EL (cell line): Measurements from ENCODE around the gene KRAS.

Experiments used
- DNase-seq: peaks from one replicate; pipeline ENCODE4 v3.0.0-alpha.2; 2016

The KRAS gene

DNA sequence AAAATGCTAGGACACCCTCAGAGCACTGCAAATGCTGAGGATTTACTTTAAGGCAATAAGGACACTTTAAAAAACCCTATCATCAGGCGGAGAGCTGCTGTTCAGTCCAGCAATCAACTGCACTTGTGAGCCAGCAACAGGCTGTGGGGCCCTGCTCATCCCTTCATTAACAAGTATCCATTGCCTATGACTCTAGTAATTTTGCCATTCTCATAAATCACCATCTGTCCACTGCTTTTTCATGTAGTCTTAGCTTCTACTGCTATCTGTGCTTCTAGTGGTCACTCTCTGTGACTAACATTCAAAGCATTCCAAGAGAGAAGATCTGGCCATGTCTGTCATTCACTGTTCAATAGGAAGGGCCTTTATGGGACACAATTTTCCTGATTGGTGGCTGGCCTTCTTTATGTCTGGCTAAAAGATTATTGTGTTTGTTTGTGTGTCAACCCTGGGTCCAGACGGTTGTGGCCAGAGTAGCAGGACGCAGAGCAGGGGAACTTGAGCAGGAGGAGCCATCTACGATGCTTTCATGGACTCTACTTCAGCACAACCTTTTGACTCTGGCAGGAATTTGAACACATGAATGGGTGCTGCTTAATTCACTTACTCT, 3.6 kb upstream of the KRAS start:
- DNase-seq: peak; percentile 62

DNA sequence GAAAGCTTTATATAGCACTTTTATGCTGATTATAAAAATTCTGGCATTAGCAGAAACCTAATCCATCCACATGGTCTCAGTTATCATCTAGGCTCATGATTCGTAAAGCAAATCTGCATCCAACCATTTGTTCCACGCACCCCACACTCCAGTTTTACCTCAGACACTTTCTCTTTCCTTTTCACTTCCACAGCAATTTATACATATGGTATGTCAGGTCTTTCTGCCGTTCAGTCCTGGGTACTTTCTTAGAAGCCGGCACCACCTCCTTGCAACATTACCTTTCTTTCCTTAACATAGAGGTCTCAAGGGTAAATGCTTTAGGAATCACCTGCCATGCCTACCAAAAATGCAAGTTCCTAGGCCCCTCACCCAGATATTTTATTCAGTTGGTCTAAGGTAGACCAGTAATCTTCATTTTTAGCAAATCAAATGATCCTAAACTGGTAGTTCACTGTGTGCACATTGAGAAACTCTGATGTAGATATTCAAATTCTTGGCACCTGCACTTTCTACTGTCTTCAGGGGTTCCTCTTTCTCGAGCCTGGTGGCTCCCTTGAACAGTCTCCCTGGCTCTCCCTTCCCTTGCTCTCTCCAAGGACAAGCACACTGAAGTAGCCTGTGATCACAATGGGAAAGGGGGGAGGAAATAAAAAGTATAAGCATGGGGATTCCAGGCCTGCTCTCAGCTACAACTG, 2.8 kb upstream of the KRAS start:
- DNase-seq: no peak

DNA sequence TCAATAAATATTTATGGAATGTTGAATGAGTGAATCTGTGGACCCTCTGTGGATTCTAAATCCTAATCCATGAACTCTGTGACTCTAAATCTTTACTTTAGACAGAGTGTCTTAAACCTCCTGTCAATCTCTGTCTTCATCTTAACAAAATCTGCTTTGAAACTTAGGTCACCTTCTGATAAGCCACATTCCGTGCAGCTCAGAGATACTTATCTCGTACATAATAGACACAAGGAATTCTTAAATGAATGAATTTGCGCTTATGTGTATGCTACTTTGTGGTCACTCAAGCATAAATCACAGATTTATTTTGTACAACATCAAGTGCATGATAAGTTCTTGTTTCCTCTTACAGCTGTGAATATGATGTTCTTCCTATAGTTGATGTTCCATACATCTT, 2.2 kb upstream of the KRAS start:
- no peak for DNase-seq

DNA sequence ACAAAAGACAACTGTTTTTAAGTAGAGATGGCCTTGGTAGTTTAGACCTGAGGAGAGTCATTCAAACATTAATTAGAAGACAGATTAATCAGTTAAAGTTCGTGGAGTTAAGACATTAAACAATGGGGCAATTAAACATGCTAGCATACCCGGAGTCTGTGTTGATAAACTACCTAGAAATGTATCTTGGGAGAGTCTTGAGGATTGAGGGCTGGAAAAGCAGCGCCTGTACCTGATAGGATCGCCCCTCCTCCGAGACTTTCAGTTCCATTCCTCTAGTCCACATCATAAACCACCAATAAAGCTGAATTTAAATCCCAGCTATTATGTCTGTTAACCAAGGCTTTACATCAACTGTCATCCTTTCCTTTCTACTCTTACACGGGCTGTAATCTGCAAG, 1.0 kb upstream of the KRAS start:
- no peak for DNase-seq

DNA sequence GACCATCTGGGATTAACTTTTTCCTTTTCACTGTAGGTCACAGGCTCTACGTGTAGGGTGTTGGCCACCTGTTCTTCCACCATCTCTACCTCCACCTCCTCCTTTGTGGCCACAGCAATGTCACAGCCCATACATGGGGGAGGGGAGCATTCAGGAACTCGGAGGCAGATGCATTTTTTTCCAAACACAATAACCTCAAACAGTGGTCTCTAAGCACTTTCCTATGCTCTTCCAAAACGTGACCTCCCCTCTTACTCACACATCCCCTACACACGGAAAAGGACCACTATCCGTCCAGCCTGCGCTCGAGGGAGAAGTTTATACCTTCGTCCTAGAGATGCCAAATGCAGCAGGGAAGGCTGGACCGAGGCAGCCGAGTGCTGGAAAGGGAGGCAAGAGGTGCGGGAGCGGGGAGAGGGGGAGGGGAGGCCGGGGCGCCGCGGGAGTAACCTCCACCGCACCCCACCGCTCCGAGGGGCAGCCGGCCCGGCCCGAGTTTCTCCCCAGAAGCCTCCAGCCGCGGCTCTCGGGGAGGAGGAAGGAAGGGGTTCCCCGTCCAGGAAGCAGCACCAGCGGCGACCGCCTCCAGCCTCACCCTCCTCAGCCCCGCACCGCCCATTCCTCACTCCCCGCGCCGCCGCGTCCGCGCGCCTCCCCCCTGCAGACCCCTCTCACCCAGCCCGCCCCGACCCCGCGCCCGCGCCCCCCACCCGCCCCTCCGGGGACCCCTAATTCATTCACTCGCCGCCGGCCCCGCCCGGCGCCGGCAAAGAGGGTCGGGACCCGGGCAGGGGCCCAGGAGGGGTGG, 594 bp downstream of the KRAS start:
- DNase-seq: peak; percentile 37

DNA sequence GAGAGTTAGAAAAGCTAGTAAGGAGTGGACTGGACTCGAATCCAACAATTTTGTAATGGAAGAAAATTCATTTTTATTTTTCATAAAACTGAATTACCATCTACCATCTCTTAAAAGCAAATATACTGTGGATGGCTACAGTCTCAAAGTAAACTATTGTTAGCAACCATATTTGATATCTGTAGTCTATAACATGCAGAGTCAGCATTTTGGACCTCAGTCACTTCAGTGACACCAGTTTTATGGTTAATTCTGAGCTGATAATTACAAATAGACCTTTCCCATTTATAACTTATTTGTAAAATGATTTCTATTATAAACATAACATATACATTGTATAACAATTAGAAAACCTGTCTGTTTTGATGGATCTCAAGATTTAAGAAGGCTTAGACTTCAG, 2.0 kb downstream of the KRAS start:
- no peak for DNase-seq

DNA sequence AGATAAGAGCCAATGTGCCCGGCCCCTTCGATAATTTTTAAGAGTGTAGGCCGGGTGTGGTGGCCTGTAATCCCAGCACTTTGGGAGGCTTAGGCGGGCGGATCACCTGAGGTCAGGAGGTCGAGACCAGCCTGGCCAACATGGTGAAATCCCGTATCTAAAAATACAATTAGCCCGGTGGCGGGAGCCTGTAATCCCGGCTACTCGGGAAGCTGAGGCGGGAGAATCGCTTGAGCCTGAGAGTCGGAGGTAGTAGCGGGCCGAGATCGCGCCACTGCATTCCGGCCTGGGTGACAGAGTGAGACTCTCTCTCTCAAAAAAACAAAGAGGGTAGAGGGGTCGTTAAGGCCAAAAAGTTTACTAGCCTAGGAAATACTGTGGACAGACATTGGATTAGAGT, 2.6 kb downstream of the KRAS start:
- no peak for DNase-seq

DNA sequence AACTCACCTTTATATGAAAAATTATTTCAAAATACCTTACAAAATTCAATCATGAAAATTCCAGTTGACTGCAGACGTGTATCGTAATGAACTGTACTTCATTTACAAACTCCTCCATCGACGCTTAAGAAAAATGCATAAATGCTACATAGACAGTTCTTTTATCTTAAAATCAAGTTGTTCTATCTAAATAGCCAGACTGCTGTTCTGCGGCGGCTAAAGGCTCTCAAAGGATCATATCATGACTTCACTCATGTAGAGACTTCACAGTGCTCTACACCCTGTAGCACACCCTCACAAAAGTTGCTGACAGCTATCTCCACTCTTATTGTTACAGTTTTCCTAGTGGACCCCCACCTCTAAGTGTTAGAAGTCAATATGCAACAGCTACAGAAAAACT, 5.2 kb downstream of the KRAS start:
- DNase-seq: no peak

DNA sequence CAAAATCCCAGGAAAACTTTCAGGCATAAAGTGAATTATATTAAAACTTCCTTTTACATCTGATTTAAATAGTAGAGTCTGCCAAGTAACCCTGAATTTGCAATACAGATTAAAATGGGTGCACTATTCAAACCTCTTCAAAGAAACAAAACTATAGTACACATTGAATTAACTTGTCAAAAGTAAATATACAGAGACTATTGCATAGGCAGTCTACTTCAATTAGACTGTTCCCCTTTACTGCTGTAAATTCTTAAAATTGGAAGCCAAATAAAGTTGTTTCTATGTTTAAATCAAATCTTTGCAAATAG, 7.1 kb downstream of the KRAS start:
- no peak for DNase-seq

DNA sequence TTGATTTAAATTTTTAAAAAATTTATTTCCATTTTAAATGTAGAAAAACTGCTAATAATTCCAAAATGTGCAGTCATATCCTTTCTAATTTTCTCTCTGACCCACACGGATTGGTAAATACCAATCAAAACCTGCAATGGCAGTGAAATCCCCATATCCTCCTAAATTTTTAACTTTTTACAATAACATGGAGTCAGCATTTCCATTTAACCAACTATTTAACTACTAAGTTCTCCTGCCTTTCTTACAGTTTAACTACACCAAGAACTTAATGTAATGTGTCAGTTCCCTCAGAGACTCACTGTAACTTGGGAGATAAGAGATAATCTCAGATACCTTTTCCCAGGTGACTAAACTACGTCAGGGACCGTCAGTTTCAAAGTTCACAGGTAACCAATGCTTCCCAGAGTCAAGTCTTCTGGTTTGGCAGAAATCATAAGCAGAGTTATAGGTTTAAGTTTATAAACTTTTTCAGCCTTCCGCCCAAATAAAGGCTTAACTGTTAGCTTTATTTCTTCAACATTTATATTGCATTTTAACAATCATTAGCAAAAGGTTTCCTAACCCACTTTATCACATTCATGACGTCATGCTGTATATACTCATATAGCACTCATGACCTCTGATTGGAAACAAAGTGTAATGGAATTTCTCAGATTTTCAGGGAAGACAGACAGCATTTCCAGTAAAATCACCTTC, 7.6 kb downstream of the KRAS start:
- DNase-seq: peak; percentile 11

DNA sequence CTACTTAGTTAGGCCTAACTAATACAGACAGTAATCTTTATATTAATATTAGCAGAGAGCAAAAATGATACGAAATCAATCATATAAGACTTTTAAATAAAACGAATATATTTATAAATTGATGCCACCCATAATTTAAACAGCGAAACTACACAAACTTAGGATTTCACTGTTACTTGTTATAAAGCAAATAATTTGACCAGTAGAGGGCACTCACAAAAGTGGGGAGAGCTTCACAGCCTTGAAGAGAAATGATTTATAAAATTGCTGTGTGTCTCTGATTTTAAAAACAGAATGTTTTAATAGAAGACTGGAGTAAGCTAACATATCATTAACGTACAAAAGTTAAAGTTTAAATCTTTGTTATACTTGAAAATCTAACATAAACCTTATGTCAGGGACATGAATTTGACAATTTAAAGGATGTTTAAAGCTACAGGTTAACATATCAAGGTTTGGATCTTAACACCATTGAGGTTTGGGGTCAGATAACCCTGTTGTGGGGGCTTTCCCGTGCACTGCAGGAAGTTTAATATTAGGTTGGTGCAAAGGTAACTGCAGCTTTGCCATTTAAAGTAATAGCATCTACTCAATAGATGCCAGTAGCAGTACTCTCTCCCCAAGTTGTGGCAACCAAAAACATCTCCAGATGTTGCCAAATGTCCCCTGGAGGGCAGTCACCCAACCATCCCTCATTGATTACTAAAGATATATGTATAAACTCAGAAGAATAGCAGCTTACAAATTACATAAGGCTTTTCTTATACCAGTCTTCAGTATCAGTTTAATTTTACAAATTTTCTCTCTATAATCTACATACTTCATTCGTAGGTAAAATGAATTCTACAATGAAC, 9.3 kb downstream of the KRAS start:
- DNase-seq: peak; percentile 46

DNA sequence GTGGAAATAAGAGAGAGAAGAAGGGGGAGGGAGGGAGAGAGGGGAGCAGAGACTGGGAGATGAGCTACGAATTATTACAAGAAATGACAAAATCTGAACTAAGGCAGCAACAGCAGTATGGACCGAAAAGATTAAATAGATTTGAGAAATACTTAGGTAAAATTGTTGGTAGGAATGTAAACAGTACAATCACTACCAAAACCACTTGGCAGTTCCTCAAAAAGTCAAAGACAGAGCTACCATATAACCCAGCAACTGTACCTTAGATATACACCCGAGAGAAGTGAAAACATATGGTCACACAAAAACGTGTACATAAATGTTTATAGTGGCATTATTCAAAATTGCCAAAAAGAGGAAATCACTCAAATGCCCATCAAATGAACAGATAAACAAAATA, 14.1 kb downstream of the KRAS start:
- no peak for DNase-seq

DNA sequence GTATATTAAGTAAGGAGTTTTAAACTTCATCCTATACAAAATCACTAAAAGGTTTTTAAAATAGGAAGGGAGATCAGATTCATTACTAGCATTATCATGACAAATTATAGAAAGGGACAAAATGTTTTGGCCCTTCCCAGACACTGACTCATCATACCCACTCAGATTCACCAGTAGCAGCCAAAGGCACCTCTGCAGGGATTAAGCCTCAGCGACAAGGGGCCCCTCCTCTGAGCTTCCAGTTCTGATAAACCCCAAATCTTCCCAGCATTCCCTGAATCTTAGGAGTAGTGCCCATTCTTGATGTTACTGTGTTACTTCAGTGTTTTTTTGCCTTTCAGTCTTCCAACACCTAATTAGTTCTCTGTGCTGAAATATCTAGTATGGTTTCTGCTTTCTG, 14.5 kb downstream of the KRAS start:
- peak; percentile 19 for DNase-seq

DNA sequence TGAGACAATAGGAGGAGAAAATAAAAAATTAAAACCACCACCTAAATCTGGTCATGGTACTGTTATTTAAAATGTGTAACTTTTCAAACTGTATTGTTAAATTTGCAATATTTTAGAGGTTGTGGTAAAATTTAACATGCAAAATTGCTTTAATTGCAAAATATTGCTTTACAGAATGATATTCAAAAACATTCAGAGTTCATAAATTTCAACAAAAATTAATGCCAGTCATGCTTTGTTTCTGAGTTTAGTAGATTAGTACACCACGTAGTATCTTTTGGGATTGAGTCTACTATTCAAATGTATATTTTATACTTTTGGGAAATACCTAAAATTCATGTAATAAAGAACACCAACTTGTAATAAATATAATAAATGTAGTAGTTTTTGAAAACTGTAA, 37.4 kb downstream of the KRAS start:
- DNase-seq: no peak

DNA sequence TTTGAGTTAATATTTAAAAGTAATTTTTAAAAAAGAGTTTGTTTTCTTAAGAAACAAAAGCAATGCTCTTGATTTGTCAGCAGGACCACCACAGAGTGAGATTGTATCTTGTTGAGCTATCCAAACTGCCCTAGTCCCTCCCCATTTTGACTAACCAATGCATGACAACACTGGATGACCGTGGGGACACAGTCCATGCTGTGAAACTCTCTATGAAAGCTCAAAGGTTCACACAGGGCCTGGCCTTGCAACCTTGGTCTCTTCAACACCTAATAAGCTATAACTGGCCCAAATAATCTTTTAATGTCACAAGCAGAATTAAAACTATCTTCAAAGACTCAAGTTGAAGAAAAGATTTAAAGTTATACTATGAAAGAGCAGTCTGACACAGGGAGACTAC, 42.2 kb downstream of the KRAS start:
- no peak for DNase-seq

DNA sequence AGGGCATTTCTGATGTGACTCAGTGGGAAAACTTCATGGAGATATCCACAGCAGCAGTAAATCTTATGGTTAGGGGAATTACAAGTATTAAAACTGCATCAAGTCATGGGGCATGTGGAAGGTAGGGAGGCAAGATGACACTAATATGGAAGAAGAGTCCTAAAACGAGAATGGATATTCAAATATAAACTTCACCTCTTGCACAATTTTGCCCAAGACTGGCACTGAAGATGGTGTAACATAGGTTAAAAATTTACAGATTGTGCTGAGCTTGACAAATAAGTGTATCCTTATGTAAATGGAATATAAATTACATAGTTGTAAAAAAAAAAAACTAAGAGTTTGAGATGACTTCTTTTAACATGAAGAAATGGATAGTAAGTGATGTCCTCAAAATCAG, 42.9 kb downstream of the KRAS start:
- DNase-seq: no peak

DNA sequence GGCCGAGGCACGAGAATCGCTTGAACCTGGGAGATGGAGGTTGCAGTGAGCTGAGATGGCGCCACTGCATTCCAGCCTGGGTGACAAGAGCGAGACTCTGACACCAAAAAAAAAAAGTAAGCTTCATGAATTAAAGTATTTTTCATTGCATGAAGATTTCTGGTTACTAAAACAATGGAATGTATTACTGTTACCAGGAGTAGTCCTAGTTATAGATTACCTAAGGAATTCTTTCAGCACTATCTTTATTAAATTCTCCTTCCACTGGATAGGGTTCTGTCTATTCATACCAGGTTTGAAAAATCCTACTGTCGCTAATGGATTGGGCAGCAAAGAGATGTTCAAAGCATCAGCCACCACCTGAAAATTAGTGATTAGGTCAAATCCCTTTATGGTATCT, 43.3 kb downstream of the KRAS start:
- no peak for DNase-seq

DNA sequence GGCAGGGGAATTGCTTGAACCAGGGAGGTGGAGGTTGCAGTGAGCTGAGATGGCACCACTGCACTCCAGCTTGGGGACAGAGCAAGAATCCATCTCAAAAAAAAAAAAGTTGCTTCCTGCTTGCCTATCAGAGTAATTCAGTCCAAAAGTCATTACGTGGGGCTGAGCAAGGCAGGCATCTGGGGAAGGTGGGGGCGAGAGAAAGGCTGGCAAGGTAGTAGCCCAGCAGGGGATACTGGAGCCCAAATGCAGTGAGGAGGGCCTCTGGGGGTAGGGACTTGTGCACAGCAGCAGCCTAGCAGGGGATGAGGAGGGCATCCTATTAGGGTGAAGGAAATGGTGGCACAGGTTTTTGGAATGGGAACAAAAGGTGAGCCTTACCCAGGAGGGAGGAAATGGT, 48.6 kb downstream of the KRAS start:
- no peak for DNase-seq

DNA sequence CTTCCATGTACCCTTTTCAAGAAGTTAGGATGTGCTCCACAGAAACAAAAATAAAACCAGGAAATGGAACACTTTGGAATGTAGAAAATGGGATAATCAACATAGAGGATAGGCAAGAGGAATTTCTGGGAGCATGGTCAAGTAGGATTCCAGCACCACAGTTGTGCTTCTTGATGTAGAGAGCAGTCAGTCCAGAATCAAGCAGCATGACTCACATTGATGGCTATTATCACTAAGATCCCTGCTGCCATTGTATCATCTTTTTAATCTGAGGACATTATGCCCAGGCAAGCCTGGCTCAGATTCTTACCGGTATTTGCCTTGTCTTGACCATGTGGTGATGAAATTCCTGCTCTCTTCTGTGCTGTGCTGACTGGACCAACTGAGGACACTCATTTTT, 50.0 kb downstream of the KRAS start:
- DNase-seq: peak; percentile 61

DNA sequence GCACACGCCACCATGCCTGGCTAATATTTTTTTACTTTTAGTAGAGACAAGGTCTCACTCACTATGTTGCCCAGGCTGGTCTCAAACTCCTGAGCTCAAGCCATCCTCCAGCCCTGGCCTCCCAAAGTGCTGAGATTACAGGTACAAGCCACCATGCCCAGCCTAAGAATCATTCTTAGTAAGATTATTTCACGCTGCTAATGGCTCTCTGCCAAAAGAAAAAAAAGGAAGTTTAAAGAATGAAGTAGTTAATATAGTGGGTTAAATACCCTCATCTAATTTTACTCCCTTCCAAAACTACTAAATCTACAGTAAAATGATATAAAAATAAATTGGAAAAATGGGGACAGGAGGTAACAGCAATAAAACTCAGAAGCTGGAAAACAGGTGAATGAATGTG, 53.1 kb downstream of the KRAS start:
- DNase-seq: no peak

DNA sequence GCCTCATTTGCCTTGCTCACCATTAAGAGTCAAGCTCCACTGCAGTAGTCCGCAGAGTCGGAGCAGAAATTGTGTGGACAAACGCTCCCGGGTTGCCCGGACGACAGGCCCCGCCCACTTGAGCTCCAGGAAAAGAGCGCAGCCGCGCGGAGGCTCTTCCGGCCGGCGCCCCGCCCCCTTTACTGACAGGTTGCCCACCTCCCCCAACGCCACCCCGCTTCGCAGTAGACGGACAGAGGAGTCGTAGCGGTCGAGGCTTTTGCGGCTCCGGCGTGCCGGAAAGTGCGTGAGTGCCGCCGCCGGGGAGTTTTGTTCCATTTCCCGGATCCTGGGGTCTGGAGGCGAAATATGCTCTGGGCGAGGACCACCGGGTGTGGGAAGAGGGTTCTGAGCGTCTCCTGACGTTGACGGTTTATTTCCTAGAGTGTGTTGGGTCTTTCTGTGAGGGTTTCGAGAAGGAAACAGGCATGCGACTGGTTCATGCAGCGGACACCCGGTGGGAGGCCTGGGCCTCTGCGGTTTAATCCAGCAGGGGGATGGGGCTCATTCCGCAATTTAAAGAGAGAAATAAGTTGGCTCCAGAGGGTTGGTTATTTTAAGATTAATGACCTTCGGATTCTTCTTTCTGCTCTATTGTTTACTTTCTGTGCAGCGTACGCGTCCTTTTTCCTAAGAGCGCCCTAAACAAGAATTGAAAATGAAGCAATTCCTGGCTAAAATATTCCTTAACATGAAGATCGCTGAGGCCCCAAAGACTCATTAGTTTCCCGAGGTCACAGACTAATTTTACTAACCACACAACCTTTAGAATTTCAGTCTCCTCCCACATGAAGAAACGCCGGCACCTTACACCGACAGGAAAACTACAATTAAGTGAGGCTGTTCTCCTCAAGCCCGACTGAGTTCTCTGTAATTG, 55.4 kb downstream of the KRAS start, which contains the start of the genes DNAI7 and ETFRF1:
Gene DNAI7 (minus strand): TSS at position 105 of the 916 bp plus-strand sequence. CDS start 82 bp downstream, at position 23.
Gene ETFRF1 (plus strand): TSS at position 182 of the 916 bp plus-strand sequence. CDS start 8,720 bp downstream, outside the sequence.
- DNase-seq: peak; percentile 94

DNA sequence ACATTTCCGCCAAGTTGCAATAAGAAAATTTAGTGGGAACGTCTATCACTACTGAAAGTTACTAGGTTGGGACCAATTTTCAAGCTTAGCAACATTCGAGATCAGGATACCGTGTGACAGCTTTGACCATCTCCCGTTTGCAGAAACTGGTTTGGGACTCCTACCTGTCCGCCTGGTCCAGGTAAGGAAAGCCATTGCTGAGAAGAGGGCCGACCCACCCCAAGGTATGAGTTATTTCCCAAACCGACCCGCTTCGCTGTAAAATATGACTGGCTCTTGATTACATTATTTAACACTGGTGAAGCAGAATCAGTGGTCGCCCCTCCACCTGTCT, 56.0 kb downstream of the KRAS start:
- DNase-seq: no peak
